ENCODE data around the gene SUGCT.

Gene SUGCT

GRCh38 chr7:40800771-40801170, 666.0 kb downstream of the SUGCT start:
- DNase-seq, result no peak

DNA sequence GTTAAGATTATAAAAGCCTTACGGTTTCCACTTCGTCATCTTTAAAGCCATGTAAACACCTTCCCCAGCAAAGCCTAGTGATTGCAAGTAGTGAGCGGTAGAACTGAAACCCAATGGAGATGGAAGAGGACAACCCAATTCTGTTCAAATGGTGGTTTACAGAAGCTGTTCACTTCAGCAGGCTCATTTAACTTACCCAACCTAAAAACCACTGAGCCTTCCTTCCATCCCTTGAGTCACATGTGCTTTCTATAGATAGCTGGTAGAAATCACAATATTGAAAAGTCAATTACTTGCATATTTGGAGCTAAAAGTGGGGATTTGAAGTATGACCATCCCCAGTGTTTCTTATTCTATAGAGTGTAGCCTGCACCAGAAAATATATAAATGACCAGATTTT, 667.7 kb downstream of the SUGCT start:
- DNase-seq, result no peak

DNA sequence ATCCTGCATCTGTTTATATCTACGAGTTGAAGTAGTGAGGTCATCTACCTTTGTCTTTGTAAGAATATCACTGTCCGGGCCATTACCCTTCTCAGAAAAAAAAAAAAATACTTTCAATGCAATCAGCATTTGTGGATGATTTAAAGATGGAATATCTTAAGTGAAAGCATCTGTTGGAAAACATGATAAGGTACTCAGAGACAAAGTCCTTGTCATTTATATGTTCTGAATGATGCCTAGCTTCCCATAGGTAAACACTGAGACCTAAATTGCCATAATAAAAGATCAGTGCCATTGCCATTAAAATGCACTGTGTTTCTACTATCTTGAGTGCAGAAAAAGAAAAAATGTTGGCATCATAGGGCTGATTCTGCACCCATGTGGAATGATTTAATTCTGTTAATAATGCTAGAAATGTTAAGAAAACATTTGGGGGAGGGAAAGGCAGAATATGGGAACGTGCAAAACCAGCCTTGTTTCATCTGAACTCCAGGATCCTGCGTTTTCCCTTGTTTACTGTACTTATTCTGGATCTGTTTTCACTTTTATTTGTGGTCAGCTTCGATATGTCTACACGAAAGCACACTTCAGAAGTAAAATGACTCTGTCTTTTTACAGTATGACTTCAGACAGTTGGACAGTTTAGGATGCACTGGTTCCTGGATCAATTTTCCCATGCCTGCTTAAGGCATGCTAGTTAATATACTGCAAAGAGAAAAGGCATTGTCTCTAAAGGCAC, 669.8 kb downstream of the SUGCT start:
- DNase-seq, result no peak

DNA sequence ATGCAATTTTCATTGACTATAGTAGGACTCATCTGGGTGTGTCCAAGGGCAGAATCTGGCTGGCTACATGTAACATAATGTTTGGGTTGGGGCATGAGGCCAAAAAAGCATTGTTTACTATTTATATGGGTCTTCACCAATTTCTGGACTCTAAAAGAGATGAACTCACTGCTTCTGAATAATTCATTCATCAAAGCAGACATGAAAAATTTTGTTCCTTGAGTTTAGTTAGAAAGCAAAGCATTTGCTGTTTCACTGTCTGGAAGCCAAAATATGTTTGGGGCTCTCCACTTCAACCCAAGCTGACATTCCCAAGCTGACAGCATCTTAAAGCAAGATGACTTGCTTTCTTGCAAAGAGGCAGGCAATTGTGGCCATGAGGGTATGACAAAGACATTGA, 670.6 kb downstream of the SUGCT start:
- no peak for DNase-seq

DNA sequence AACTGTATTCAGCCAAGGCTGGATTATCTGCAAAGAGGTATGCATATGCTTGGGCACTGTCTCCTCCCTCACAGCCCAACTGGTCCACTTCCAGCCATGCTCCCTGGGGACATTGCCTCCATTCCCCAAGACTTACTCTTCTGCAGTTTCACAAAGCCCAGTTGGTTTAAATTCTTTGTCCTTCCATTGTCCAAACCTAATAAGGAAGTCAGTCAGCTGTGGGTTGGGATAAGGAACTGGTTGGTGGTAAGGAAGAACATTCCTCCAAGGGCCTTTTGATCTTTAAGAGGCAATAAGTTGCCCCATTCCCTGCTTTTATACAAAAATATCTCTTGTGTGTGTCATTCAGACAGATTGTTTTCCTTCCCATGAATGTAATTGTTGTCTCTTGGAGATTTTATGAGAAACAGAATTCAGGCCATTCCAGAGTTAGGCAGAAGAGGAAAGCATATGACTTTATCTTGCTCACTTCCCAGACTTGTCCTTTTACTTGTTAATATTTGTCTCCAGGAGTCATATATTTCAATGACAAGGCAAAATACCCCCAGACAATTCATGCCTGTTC, 673.7 kb downstream of the SUGCT start:
- no peak for DNase-seq

- DNase-seq, result no peak
These were observed 675.5 kb downstream of the SUGCT start for GRCh38 chr7:40810274-40810673.

- DNase-seq, result no peak
These were observed 676.9 kb downstream of the SUGCT start for GRCh38 chr7:40811666-40812065.

DNA sequence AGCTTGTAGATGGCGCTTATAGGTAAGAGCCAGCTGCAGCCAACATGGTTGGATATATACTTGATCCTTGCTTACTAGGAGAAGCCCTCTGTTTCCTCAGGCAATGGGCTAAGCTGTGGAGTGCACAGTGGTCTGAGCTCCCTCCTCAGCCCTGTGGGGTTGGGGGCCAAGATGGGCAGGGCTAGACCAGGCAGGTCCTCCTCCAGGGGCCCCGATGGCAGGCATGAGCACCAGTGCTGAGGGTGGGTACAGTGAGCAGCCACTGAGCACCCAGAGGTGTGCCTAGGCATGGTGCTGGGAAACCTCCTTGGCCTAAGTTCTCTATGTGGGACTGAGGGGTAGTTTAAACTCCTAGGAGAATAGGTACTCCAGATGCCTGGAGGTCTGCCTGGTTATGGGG, 680.2 kb downstream of the SUGCT start:
- no peak for DNase-seq

- no peak for DNase-seq
These were observed 680.7 kb downstream of the SUGCT start for GRCh38 chr7:40815512-40815911.

DNA sequence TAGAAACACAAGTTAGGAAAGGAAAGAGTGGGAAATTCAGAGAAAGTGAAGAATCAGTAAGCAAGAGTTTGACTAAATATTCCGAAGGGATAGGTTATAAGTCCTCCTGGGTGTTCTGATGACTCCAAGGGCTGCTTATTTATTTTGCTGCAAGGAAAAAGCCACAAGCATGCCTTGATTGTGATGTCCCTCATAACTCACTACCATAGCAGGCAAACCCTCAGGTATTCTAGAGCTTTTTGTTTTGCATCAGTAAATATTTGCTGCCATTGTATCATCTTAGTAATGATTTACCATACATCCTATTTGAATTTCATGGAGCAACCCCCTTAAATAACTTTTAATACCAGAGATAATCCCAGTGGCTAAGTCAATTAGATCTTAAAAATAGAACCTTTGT, 688.1 kb downstream of the SUGCT start:
- DNase-seq, result no peak

- DNase-seq, result no peak
These were observed 689.7 kb downstream of the SUGCT start for GRCh38 chr7:40824461-40824860.

DNA sequence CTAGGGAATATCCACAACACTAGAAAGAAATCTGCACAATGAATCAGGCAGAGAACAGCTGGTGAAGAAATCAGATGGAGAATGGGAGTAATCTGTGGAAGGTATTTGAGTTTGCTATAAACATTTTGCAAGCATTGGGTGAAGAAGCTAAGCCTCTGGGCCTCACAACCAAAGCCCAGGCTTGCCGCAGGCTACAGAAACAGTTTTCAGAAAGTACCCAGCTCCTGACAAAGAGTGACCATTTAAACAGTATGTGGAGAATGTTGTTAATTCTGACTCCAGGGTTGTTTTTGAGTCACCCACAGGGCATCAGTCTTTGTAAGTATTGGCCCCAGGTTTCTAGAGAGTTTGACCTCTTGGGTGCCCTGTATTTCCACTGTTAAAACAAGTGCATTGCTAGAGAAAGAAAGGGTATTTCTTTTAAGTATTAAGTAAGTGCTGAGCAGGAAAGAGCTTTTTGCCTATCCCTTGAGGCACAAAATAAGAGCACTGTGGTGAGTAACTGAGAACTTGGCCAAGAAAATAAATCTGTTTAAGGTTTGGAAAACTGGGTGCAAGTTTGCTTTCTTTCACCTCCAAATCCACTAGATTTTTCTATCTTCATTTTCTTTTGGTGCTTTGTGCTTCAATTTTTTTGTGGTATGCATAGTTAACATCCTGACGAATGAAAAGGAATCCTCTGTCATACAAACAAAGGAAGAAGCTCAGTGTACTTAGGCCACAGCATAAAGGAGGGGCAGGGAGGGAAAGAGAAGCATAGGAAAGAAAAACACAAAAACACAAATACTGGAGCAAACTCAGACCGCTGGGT, 691.8 kb downstream of the SUGCT start:
- DNase-seq, result no peak

DNA sequence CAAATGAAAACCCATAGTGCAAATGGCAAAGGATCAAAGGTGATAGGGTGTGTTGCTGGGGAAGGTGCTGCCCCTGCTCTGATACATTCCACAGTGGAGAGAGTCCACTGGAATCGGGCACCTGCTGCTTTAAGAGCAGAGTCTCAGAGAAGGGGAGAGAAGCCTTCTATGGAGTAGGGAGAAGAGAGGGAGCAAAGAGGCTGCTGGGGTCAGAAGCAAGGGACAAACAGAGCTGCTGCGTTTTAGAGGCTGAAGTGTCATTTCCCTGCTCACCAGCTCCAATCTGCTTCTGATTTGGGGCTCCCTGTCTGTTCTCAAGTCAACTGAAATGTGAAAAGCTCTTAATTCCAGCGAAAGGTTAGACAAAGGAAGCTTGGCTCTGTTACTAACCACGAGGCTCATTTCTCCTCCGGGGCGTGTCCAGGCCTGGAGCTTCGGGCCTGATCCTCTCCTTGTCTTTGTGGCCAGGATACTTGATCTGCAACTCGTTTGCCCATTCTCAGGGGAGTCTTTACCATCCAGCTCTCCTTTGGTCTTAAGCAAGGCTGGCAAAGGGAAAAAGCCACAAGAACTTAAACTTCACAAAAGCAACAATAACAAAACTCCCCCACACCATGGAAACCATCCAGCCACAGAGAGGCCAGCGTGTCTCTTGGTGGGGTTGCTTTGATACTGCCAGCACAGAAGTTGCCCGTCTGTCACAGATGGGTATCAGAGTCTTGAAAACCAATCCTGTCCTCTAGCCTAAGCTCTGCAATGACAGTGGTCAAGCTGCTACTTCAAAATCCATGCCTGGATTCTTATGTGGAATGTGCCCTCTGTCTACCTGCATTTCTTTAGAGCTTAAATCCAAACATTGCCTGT, 692.6 kb downstream of the SUGCT start:
- no peak for DNase-seq

DNA sequence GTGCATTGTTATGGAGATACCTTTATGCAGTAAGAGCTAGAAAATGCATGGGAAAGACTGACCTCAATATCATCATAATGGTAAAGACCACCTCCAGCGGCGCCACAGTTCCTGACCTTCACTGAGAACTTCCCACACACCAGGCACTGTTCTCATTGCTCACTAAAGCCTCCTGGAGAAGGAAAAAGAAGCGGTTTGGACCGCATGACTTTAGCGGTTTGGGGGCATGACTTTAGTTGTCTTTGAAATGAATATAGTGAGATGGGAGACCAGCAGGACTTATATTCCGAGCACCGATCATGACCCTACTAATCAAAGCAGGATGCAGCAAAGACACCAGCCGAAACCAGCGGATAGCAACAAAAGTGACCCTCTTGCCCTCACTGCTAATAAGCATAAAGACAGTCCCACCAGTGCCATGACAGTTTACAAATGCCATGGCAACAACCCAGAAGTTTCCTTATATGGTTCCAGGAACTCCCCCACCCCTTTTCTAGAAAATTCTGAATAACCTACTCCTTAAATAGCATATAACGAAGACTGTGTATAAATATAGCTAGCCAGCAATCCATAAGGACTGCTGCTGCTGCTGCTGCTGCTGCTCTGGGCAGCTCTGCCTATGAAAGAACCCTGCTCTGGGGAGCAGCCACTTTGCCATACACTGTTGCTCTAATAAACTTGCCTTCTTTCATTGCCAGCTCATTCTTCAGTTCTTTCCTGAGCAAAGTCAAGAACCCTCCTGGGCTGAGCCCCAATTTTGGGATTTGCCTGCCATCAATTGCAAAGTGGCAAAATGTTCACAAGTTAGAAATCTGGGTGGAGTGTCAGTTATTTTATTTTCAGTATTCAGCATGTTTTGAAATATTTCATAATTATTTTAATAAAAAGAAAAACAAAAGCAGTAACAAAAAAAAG, 694.1 kb downstream of the SUGCT start:
- no peak for DNase-seq

DNA sequence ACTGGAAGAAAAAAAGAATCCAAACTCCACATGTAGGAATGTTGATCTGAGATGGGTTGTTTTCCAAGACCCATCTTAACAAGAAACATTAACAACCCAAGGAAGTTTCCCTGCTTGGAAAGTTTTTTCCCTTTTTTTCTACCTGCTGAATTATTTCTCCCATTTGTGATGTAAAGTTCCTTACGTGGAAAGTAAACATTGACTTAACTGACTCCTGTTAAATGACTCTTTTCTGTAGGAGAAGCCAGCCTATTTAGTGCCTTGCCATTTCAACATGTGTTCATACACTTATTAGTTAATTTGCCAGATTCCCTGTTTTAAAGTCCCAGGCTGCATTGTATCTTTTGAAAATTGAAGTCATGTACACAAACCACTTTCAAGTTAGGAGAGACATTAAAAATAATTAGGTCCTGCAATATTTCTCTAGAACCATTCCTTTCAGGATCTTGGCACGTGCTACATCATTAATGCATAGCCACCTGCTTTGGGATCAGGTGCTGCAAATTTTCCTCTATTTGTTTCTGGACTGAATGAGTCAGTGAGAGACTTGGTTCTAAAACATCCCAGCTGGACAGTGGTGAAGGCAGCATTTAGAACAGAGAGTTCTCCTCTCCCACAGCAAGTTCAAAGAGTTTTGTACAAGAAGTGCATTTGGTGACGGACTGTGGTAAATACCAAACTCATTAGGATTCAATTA, 698.5 kb downstream of the SUGCT start:
- DNase-seq, result no peak

GRCh38 chr7:40833888-40834234, 699.1 kb downstream of the SUGCT start:
- no peak for DNase-seq

DNA sequence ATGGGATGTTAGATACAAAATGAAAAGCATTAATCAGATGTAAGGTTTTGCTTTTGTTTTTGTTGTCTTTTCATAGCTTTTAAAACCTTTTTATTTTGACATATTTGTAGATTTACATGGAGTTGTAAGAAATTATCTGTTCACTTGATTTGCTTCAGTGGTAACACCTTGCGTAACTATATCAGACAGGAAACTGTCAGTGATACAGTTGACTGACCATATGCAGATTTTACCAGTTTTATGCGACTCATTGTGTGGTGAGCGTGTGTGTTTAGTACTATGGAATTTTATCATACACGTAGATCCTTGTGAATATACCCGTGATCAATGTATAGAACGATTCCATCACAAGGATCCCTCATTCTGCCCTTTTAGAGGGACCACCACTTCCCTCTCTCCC, 701.4 kb downstream of the SUGCT start:
- DNase-seq, result no peak

DNA sequence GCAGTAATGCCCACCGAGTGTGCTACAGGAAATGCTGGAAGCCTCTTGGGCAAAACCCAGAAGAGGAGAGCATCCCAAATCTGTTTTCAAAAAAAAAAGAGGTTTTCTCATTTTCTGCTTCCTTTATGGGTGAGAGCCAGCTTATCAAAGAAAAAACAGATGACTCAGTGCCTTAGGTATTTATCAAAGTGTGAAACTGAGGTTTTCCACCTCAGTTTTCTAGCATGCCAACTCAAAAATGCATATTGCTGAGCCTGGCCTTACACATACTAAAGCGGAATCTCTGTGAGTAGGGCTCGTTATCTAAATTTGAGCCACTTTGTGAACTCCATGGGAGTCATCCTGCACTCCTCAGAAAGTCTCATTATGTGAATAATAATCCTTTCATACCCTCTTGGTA, 705.1 kb downstream of the SUGCT start:
- DNase-seq, result no peak

DNA sequence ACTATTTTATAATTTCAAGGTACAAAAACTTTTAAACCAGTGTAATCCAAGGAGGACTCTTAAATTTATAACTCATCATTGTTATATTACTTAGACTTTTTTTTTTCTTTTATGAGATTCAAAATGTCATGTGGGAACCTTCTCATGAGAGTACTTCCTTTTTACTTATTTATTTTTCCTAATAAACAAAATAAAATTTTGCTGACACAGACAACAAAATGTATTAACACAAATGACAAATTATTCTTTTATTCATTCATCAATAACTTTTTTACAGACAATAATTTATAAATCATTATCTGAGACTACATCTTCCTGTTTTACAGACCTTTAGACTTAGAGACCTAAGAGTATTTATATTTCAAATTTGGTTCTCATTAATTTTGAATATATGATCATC, 706.2 kb downstream of the SUGCT start:
- no peak for DNase-seq

GRCh38 chr7:40842641-40843040, 707.8 kb downstream of the SUGCT start:
- DNase-seq, result no peak

GRCh38 chr7:40843338-40843985, 708.7 kb downstream of the SUGCT start:
- DNase-seq, result no peak
